Testis (tissue), 2 donors: ENCODE measurements around the gene GANC.

ENCODE experiments used
- POLR2A ChIP-seq: fragments of 450-650 bp; IDR thresholded peaks from one replicate; pipeline ENCODE4 v1.6.1; 2017; ENCODE audit warnings: antibody characterized with exemption, mild to moderate bottlenecking, moderate library complexity
- TF ChIP-seq, protein P1 (sequence below), 3 experiments: fragments of 450-650 bp in 2 of 3; fragments of 200-600 bp in 1 of 3; sonication (generic) in 1 of 3; IDR thresholded peaks; one replicate each; pipeline ENCODE4 v1.5.1; 2016 to 2019; ENCODE audit warnings: antibody characterized with exemption in 3 of 3, mild to moderate bottlenecking in 2 of 3, moderate library complexity in 1 of 3

DNA sequence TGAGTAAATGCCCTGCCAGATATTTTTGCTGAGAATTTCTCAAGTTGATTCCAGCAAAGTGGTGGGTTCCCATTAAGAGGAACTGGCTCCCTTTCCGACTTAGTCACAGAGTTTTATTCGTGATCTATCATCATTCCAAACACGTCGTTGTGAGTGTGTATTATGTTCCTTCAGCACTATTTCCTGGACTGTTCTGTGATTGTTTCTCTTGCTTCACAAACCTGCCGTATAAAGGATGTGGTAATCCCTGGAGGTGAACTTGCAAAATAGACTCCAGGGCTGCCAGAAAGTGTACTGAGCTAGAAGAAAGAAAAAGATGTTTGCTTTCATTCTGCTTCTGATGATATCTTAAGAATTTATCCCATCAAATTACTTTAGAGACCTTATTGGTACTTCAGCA is 71.8 kb downstream of the GANC start:
- TF ChIP-seq, protein P1, sequence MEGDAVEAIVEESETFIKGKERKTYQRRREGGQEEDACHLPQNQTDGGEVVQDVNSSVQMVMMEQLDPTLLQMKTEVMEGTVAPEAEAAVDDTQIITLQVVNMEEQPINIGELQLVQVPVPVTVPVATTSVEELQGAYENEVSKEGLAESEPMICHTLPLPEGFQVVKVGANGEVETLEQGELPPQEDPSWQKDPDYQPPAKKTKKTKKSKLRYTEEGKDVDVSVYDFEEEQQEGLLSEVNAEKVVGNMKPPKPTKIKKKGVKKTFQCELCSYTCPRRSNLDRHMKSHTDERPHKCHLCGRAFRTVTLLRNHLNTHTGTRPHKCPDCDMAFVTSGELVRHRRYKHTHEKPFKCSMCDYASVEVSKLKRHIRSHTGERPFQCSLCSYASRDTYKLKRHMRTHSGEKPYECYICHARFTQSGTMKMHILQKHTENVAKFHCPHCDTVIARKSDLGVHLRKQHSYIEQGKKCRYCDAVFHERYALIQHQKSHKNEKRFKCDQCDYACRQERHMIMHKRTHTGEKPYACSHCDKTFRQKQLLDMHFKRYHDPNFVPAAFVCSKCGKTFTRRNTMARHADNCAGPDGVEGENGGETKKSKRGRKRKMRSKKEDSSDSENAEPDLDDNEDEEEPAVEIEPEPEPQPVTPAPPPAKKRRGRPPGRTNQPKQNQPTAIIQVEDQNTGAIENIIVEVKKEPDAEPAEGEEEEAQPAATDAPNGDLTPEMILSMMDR (IDR thresholded peaks at IDR 0.05) = no peak
- TF ChIP-seq POLR2A = no peak
